GM12801 (cell line): Measurements from ENCODE around the gene TSSK3.

Experiments used
- CTCF ChIP-seq: IDR thresholded peaks from one replicate; pipeline ENCODE4 v1.5.1; 2011; ENCODE audit warnings: control low read depth; ENCODE audit not compliant: insufficient read length; ENCODE audit errors: extremely low read depth

The TSSK3 gene

GRCh38 chr1:32335790-32336590 lies 26.3 kb upstream of the TSSK3 start, which contains the start of gene MARCKSL1:
TSS of gene MARCKSL1 (minus strand) at chr1:32336233. CDS start at chr1:32336033, 200 bp downstream.
- TF ChIP-seq CTCF = no peak

GRCh38 chr1:32336591-32336932 lies 25.8 kb upstream of the TSSK3 start:
- no peak for TF ChIP-seq CTCF

- TF ChIP-seq CTCF = no peak
Observed at GRCh38 chr1:32336963-32337675, 25.2 kb upstream of the TSSK3 start.

- TF ChIP-seq CTCF = no peak
Observed at GRCh38 chr1:32337855-32338636, 24.3 kb upstream of the TSSK3 start.

- no peak for TF ChIP-seq CTCF
Observed at GRCh38 chr1:32338637-32339145, 23.6 kb upstream of the TSSK3 start.

GRCh38 chr1:32339363-32339978 lies 22.9 kb upstream of the TSSK3 start:
- no peak for TF ChIP-seq CTCF

- no peak for TF ChIP-seq CTCF
Observed at GRCh38 chr1:32341186-32341757, 21.1 kb upstream of the TSSK3 start.
